NCI-H2081 (cell line): ENCODE measurements around the gene OR8H1.

Experiments used
- DNase-seq, 2 experiments: peaks; one replicate each; lab custom pipeline; 2025; lab: John Stamatoyannopoulos, UW

The OR8H1 gene, protein sequence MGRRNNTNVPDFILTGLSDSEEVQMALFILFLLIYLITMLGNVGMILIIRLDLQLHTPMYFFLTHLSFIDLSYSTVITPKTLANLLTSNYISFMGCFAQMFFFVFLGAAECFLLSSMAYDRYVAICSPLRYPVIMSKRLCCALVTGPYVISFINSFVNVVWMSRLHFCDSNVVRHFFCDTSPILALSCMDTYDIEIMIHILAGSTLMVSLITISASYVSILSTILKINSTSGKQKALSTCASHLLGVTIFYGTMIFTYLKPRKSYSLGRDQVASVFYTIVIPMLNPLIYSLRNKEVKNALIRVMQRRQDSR

DNA sequence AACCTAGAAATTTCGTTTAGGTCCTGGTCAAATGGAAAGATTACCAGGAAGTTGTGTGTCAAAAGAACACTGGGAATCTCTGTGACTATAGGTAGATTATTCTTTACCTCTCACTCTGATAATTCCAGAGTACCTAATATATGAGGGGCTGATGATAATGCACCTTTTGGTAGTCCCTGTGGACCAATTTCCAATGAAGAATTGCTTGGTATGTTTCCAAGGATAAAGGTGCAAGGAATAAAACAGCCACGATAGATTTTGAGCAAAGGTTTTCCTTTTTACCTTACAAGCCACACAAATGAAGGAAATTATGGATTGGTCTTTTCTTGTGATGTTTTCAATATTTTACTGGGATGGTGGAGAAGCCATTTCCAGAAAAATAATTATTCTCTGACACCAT is at the start of gene OR8H1:
TSS of gene OR8H1 (minus strand) at position 101 of the 400 bp plus-strand sequence. CDS start 1,192 bp downstream, outside the sequence.
- DNase-seq: no peak

DNA sequence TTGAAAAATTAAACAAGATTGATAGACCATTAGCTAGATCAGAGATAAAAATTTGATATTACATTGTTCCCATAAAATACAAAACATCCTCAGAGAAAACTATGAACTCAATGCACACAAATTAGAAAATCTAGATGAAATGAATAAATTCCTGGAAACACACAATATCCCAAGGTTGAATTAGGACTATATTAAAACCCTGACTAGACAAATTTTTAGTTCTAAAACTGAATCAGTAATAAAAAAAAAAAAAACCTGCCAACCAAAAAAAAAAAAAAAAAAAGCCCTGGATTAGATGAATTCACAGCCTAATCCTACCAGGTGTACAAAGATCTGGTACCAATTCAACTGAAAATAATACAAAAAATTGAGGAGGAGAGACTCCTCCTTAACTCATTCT is 48.2 kb upstream of the OR8H1 start:
- no peak for DNase-seq

DNA sequence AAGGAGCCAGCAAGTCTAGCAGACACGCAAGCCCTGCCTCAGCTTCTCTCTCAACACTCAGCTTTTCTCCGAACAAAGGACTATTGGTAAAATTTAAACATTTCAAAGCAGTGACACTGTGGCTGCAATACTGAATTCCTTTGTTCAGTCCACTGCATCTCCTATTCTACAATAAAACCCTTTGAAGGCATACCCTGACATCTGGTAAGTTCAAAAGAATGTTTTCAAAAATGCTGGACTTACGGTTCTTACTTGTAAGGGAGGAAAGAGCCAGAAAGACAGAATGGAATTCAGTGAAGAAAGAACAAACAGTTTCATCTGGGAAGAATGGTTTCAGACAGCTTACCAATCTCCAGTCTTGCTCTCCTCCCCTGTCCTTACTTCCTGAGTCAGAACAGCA is 41.1 kb upstream of the OR8H1 start:
- no peak for DNase-seq

DNA sequence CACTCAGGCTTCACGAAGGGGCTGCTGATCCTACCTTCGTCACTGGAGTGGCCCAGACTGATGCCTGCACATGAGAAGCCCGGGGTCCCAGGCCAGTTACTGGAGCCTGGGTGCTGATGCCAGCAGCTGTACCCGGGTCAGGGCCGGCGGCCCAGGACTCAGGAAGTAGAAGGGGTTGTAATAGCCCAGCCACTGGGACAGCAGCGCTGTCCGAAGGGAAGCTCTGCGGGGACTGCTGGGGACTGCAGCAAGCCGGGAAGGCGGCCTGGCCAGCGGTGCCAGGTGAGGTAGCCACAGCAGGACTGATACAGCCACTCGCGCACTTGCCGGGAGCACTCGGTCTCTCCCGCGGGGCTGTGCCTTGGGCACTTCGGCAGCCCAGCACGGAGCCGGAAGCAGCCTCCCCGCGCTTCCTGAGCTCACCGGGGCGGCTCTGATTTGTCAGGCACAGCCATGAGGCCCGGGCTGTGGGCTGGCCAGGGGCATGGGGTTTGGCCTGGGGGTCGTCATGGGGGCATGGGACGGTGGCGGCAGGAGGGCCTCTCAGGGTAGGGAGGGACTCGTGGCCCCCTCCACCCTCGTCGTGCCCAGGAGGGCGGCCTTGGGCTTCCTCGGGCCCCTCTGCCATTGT is 39.9 kb upstream of the OR8H1 start:
- DNase-seq: no peak

DNA sequence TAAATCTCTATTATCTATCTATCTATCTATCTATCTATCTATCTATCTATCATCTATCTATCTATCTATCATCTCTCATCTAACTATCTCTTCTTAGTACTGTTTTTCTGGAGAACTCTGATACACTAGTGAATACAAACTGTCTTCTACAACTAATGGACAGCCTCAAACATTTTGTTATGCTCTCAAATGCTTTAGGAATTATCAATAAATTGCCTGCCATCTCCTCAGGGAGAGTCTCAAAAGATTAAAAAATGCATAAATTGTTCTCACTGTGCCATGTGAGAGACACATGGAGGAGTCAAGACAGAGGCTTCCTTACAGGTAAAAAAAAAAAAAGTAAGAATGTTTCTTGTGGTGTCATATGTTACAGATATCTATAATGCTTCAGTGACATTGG is 22.8 kb upstream of the OR8H1 start, which contains the start of gene OR8K3:
TSS of gene OR8K3 (plus strand) at position 301 of the 400 bp plus-strand sequence. CDS start 3,163 bp downstream, outside the sequence.
- DNase-seq: no peak

DNA sequence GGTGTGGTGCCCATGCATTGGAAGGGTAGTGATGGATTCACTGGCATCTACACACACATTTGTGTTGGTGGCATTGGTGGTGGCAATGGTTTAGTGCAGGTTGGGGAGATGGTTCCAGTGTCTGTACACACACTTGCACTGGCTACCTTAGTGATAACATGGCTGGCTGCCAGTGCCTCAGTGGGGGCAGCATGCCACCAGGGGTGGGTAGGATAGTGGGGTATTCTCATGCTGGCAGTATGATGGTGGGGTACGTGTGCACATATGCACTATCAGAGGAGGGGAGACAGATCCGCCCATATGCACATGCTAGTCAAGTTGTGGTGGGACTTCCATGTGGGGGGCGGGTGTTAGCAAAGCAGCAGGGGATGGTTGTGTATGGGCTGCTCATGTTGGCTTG is 15.8 kb upstream of the OR8H1 start:
- DNase-seq: no peak

DNA sequence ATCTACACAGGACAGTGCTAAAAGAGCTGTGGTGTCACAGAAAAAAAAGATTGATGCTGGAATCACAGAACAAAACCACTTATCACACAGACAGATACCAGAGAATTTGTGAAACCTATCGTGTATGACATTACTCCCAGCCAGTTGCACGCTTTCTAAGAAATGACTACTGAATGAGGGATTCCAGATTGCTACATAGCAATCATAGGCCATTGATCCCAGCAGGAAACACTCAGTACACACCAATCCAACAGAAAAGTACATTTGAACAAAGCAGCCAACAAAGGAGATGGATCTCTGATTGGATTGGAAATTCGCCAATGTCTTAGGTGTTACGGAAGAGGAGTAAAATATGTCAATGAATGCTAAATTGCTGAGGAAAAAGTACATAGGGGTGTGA is 4.8 kb upstream of the OR8H1 start:
- no peak for DNase-seq

DNA sequence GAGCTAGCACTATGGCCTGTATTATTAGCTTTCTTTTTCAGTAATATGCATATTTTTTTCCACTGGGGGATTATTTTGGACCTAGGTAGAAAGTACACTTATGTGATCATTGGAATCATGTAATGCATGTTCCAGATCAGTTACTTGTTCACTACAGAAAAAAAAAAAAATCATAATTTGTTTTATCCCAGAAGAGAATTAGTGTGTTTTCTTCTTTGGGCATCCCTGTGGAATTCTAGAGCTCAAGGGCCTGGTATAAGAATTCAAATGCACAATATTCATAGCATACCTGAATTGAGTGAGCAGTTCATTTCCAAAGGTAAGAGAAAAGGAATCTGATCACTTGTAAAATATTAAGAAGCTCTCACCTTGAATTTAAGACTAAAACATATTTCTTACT is 18.2 kb downstream of the OR8H1 start, which contains the start of gene OR5T1:
TSS of gene OR5T1 (plus strand) at position 301 of the 400 bp plus-strand sequence. CDS start 1,485 bp downstream, outside the sequence.
- DNase-seq: no peak

DNA sequence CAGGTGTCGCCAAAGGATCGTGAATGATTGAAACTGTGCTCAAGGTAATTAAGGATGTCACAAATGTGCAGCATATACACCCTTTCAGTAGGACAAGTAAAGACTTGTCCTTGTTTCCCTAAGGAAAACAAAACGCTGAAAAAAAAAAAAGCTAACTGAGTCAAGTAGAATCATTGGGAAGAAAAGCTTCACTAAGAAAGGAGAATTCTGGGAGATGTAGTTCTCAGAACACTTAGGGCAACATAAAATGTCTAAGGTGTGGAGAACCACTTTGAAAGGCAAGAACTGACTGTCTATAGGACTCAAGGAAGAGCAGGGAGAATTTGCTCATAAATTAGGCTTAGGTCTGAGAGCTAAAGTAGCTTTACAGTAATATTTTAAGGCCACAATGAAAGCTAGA is 21.0 kb downstream of the OR8H1 start:
- DNase-seq: no peak

DNA sequence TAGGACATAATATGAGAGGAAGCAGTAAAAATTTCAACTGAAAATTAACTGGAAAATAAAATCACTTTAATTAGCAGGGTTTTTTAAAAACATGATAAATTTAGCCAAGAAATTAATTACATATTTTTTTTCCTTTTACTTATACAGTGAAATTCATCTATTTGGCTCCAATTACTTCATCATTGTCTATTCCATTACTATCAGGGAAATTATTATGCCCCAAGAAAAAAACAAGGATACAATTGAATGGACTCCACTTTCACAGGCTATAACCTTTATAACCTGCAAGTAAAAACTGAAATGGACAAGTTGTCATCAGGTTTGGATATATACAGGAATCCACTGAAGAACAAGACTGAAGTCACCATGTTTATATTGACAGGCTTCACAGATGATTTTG is 40.1 kb downstream of the OR8H1 start, which contains the start of gene OR5T3:
TSS of gene OR5T3 (plus strand) at position 301 of the 400 bp plus-strand sequence. CDS start at position 301, 0 bp downstream.
- DNase-seq: no peak
